Stimulated activated CD4-positive, alpha-beta T cell treated with anti-CD3 and anti-CD28 coated beads, Interleukin-15, amount 100 ng/mL, for 48 hours (primary cell): ENCODE results near the gene ACAP2.
A peak's percentile ranks its signal among the peaks of the same experiment; 100 is the strongest.
"Not testable (repeated sequence)": the region's sequence is repeated elsewhere in the genome, so short reads cannot be mapped to it uniquely, and the experiment has no call there.

Experiments
- DNase-seq, 2 donors: peaks; one replicate each; pipeline ENCODE4 v3.0.0-alpha.2; 2020; ENCODE audit warnings: low read depth in 2 of 2

Gene ACAP2, protein sequence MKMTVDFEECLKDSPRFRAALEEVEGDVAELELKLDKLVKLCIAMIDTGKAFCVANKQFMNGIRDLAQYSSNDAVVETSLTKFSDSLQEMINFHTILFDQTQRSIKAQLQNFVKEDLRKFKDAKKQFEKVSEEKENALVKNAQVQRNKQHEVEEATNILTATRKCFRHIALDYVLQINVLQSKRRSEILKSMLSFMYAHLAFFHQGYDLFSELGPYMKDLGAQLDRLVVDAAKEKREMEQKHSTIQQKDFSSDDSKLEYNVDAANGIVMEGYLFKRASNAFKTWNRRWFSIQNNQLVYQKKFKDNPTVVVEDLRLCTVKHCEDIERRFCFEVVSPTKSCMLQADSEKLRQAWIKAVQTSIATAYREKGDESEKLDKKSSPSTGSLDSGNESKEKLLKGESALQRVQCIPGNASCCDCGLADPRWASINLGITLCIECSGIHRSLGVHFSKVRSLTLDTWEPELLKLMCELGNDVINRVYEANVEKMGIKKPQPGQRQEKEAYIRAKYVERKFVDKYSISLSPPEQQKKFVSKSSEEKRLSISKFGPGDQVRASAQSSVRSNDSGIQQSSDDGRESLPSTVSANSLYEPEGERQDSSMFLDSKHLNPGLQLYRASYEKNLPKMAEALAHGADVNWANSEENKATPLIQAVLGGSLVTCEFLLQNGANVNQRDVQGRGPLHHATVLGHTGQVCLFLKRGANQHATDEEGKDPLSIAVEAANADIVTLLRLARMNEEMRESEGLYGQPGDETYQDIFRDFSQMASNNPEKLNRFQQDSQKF

DNA sequence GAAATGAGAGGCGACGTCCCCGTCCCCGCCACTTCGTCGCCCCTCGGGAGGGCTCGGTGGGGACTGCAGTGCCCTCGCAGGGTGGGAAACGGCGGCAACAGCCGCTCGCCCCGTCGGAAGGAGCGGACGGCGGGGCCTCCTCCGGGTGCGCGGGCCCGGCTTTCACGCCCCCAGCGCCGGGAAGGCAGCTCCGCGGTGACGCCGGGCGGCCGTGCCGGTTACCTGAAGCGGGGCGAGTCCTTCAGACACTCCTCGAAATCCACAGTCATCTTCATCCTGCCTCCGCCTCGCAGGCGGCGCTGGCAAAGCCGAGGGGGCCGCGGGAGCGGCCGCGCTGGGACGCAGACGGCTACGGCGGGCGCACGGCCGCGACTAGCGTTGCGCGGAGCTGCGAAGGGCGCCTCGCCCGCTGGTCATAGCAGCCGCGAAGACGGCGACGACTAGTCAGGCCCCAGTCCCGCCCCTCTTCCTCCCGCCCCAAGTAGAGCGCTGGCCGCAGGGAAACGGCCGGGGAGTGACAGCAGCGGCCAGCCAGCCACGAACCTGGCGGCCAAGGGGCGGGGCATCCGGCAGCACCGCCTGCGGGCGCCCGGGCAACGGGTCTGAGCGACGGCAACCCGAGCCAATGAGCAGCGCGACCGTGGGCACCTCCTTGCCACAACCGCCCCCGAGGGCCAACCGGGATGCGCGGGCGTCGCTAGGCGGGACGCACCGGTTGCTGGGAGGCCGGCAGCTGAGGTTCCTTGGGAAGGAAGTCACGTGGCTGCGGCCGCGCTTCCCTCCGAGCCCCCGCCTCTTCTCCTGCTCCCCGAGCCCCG is at the start of gene ACAP2:
Gene ACAP2, minus strand, starts transcription at position 448 of the 818 bp plus-strand sequence. Its CDS starts 173 bp downstream, at position 275.
- peak; percentile 99 for DNase-seq

- DNase-seq: no peak
Measured at GRCh38 chr3:195475614-195476013, 32.8 kb upstream of the ACAP2 start.

DNA sequence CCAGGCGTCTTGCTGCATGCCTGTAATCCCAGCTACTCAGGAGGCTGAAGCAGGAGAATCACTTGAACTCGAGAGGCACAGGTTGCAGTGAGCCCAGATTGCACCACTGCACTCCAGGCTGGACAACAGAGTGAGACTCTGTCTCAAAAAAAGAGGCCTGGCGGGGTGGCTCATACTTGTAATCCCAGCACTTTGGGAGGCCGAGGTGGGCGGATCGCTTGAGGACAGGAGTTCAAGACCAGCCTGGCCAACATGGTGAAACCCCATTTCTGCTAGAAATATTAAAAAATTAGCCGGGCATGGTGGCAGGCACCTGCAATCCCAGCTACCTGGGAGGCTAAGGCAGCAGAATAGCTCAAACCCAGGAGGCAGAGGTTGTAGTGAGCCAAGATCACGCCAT is 32.3 kb upstream of the ACAP2 start:
- not testable (repeated sequence) for DNase-seq

GRCh38 chr3:195468841-195469240 is 26.0 kb upstream of the ACAP2 start:
- no peak for DNase-seq

- DNase-seq: no peak
Measured at GRCh38 chr3:195468391-195468776, 25.6 kb upstream of the ACAP2 start.

DNA sequence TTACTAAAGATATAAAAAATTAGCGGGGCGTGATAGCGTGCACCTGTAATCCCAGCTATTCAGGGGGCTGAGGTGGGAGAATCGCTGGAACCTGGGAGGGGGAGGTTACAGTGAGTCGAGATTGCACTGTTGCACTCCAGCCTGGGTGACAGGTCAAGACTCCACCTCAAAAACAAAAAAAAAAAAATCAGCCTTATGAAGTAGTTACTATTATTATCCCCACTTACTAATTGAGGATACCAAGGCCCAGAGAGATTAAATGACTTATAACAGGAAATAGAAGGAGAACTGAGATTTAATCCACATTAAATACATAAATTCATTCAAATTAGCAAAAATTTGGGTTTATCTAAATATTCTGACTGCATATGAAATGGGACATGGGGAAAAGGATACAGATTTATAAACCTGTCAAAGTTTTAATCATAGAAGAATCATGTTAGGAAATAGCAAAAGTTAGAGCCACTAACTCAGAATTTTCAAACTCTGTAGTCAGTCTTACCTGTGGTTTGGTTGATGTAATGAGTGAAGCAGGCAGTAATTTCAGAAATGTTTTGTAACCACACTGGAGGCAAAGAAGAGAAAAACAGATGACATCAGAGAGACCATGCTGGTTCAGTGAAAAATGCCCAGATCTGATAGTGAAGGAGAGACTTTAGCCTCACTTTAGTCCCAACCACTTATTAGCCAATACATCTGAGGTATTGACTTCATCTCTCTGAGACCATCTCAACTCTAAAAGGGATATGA is 25.0 kb upstream of the ACAP2 start:
- DNase-seq: no peak

GRCh38 chr3:195466251-195466650 is 23.4 kb upstream of the ACAP2 start:
- DNase-seq: no peak

- not testable (repeated sequence) for DNase-seq
Measured at GRCh38 chr3:195462922-195463321, 20.1 kb upstream of the ACAP2 start.

DNA sequence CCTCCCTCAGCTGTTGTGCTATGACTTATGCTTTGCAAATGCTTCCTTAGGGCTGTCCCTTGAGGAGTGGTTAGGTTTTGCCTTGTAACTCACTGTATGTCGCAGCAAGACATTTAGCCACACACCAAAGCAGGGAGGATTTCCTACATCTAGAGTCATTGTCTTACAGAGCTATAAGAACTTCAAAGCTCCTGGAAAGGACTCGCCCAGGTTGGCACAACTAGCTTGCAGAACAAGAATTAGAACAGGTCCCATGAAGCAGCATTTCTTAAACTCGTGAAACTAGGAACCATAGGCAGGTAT is 19.4 kb upstream of the ACAP2 start:
- DNase-seq: no peak

GRCh38 chr3:195461594-195462307 is 18.9 kb upstream of the ACAP2 start:
- no peak for DNase-seq

DNA sequence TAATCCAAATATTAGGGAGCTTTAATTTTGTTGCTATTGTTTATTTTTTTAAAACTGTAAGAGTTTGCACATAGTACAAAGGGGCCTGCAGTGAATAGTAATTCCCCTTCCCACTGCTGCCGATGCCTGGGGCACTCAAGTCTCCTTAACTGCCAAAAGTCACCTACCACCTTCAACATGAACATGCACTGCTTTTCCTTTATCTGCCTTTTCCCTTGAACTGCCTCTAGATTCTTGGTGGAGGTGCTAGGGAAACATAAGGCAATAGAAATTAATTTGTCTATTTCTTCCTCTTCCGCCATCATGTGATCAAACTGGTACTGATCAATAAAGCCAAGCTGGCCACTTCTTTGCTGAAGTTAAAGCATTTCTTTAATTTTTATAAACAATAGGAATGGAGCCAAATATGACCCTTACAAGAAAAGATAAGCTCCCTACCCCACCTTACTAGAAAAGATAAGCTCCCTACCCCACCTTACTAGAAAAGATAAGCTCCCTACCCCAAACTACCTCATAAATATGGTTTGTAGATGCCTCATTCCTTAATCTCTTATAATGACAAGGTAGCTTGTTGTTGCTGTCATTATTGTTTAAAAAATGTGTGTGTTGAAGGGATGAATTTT is 17.4 kb upstream of the ACAP2 start:
- DNase-seq: no peak

DNA sequence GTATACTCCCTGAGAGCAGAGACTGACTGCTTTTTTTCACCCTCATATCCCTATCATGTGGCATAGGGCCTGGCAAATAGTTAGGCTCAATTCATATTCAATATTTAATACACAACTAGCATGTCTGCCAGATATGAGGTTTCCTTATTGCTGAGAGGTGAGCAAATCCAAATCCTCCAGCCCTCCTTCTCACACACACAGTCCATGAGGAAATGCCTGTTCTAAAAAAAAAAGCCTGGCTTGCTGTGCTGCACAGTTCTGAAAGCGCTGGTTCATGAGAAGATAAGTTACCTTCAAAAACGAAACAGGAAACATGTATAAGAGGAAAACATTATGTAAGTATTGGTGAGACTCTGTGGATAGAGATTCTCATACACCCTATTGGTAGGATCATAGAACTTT is 15.5 kb upstream of the ACAP2 start:
- no peak for DNase-seq

GRCh38 chr3:195455789-195456188 is 13.0 kb upstream of the ACAP2 start:
- no peak for DNase-seq

DNA sequence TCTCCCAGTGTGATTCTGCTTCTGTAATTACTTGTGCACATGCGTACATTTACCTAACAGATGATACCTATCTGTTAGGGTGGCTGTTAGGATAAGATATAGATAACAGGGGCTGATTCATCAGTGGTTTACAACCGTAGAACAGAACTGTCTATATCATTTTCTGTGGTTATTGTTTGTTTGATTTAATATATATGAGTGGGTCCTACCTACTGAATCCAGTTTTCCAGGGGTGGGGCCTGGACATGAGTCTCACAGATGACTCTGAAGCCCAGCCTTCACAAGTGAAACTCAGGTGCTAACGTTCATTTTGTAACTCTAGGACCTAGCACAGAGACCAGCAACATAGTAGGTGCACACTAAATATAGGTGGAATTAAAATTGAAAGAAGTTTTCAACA is 10.4 kb upstream of the ACAP2 start:
- no peak for DNase-seq

DNA sequence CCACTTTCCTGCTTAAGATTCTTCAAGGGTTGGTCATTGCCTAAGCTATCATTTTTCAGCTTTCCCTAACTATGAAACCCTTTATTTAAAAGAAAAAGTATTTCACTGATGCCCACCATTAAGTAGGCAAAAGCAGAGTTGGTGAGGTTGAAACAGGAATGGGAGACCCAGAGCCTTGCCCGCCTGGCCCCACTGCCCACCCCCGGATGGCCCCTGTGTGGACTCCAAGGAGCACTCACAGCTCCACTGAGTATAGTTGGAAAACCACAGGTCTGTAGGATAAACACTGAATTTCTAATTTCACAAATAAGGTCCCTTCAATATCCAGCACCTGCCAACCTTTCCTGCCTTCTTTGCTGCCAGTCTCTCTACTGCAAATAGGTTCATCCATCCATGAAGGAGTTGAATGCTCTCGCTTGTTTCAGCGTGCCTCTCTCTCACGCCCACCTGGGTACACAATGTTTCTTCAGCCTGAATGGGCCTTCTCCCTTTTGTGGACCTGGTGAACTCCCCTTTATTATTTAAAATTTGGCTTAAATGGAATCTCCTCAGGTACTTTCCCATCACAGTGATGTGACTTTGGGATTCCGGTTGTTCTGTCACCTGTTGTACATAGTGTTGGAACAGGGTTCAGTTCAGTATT is 8.7 kb upstream of the ACAP2 start:
- no peak for DNase-seq

DNA sequence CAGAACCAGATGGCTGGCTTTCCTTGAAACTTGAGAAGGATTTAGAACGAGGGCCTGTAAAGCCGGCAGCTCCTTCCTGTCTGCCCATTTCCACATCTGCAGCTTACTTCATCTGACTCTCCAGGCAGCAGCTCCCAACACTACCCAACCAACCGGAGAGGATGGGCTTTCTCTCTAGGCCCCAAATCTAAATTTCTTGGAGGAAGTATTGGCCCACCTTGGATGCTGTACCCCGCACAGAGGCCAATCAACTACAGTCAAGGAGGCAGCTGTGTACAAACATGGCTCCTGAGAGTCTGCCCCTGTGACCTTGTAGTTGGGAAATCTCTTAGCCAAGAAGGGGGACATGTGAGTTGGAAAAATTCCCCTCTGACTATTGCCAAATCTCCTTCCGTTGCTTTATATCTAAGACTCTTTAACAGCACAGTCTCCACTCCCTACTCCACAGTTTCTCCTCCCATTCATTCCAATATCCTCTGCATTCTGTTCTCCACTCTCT is 8.0 kb upstream of the ACAP2 start:
- DNase-seq: no peak

DNA sequence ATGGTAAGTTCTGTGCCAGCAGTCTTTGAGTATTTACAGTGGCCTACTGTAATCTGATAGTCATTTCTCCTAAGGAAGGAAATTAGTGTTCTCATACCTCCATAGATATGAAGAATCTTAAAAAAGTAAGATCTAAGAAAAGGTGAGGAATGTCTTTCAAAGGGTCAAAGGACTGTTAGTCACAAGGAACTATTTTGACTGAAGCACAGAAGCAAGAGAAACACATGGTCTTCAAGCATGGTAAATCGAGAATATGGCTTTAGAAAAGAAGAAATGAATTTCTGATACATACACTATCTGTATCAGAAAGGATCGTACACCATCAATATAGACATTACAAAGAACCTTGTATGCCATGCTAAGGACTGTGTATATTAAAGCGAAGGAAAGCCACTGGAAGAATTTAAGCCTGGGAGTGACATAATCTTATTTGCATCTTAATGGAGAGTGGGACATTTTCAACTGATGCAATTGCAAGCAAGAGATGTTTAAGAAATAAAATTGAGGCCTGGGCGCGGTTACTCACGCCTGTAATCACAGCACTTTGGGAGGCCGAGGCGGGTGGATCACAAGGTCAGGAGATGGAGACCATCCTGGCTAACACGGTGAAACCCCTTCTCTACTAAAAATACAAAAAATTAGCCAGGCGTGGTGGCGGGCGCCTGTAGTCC is 5.5 kb upstream of the ACAP2 start:
- DNase-seq: no peak

GRCh38 chr3:195447201-195447600 is 4.4 kb upstream of the ACAP2 start:
- DNase-seq: no peak

- DNase-seq: no peak
Measured at GRCh38 chr3:195446359-195446758, 3.5 kb upstream of the ACAP2 start.
